BJ (cell line): ENCODE measurements around the gene SLIT3. TPM values are rescaled to one million over a fixed set of nuclear protein-coding genes. Genes with fewer than 3 reads are reported as not detected.

Experiments used
- CTCF ChIA-PET: fragments of 350-600 bp; formaldehyde crosslinking; extraction: SDS; loops from one replicate; lab custom pipeline; 2021; ENCODE audit warnings: antibody characterized with exemption, inconsistent platforms; lab: Yijun Ruan, JAX
- POLR2A ChIA-PET: fragments of 300-600 bp; sonication (Branson Sonifier 250); formaldehyde crosslinking; extraction: SDS; loops from one replicate; lab custom pipeline; 2021; ENCODE audit warnings: antibody characterized with exemption; lab: Charles Lee
- DNase-seq: peaks from one replicate; pipeline ENCODE4 v3.0.0-alpha.2; 2011; ENCODE audit warnings: low read depth
- H3K27me3 ChIP-seq: 2 replicates; pipeline ENCODE4 v1.6.0; 2011; ENCODE audit warnings: low read length; ENCODE audit not compliant: control insufficient read depth, insufficient read depth
- H3K36me3 ChIP-seq: 2 replicates; pipeline ENCODE4 v1.5.1; 2011; ENCODE audit warnings: low read length; ENCODE audit not compliant: control insufficient read depth, insufficient read depth
- H3K4me3 ChIP-seq: 2 replicates; pipeline ENCODE4 v1.5.1; 2011; ENCODE audit warnings: low read depth, mild to moderate bottlenecking, control low read depth, low read length
- CTCF ChIP-seq: IDR thresholded peaks from 2 replicates; pipeline ENCODE4 v1.5.1; 2011; ENCODE audit warnings: low read depth, mild to moderate bottlenecking, control low read depth, inconsistent platforms, low read length, moderate library complexity; ENCODE audit not compliant: insufficient read depth
- polyA plus RNA-seq: library from polyadenylated mRNA; depleted of rRNA; stranded (reverse); fragments of >200 nt; gene quantifications from 2 replicates; pipeline ENCODE4 v1.2.3, GENCODE V29; 2011

SLIT3 gene
- polyA plus RNA-seq, 1 experiment = 26.8 TPM

GRCh38 chr5:168978015-168978414 is 322.9 kb downstream of the SLIT3 start:
- ChIA-PET CTCF (interaction anchor here (0.8 to 1.8 kb wide), 3 partner anchors 9 to 330 kb away, joined by 3 to 9 read pairs (median 5); no protein-coding TSS in a partner anchor), POLR2A (no interaction called here)
- no peak for TF ChIP-seq CTCF
- H3K36me3 ChIP-seq = no peaks in the 10 kb centered on the region
- H3K4me3 ChIP-seq = no peak overlapping the region
- DNase-seq = peak; percentile 36
- H3K27me3 ChIP-seq = no peaks in the 10 kb centered on the region; the same call in none of the 2 replicates

- ChIA-PET CTCF (interaction anchor here (0.7 to 1.4 kb wide), 5 partner anchors 10 to 707 kb away, joined by 3 to 7 read pairs (median 3); no protein-coding TSS in a partner anchor), POLR2A (interaction anchor here (0.6 kb wide), 1 partner anchor 325 kb away, joined by 3 read pairs; no protein-coding TSS in a partner anchor)
- no peak for TF ChIP-seq CTCF
- no peak overlapping the region for H3K4me3 ChIP-seq
- H3K36me3 ChIP-seq = no peaks in the 10 kb centered on the region
- DNase-seq = peak; percentile 61
- no peaks in the 10 kb centered on the region; the same call in none of the 2 replicates for H3K27me3 ChIP-seq
These were observed 324.5 kb downstream of the SLIT3 start for GRCh38 chr5:168976311-168976970.

GRCh38 chr5:168975331-168975730 is 325.6 kb downstream of the SLIT3 start:
- Histone ChIP-seq H3K36me3 (no peaks in the 10 kb centered on the region), H3K4me3 (no peak overlapping the region), H3K27me3 (no peaks in the 10 kb centered on the region; the same call in 1 of the 2 replicates)
- no peak for DNase-seq
- TF ChIP-seq CTCF = no peak
- ChIA-PET CTCF (interaction anchor here (1.3 kb wide), 1 partner anchor 13 kb away, joined by 3 read pairs; no protein-coding TSS in a partner anchor), POLR2A (no interaction called here)

- CTCF ChIA-PET = interaction anchor here (1.3 kb wide), 1 partner anchor 14 kb away, joined by 4 read pairs; no protein-coding TSS in a partner anchor
- POLR2A ChIA-PET = no interaction called here
- H3K4me3 ChIP-seq = no peak overlapping the region
- no peak for TF ChIP-seq CTCF
- no peak for DNase-seq
- H3K27me3 ChIP-seq = no peaks in the 10 kb centered on the region; the same call in 1 of the 2 replicates
- no peaks in the 10 kb centered on the region for H3K36me3 ChIP-seq
These were observed 326.9 kb downstream of the SLIT3 start for GRCh38 chr5:168974082-168974481.

- TF ChIP-seq CTCF = no peak
- ChIA-PET POLR2A (no interaction called here), CTCF (interaction anchor here (0.8 to 1.3 kb wide), 2 partner anchors 12 to 15 kb away, joined by 3 to 4 read pairs; no protein-coding TSS in a partner anchor)
- no peak for DNase-seq
- Histone ChIP-seq H3K27me3 (peaks cover 3% of the 10 kb centered on the region), H3K36me3 (no peaks in the 10 kb centered on the region), H3K4me3 (no peak overlapping the region)
These were observed 328.2 kb downstream of the SLIT3 start for GRCh38 chr5:168972731-168973130.
